GM12891 (cell line): Measurements from ENCODE around the gene ARGLU1.
A peak's percentile ranks its signal among the peaks of the same experiment; 100 is the strongest.

Experiments used
- DNase-seq: peaks from one replicate; pipeline ENCODE4 v3.0.0; 2011; ENCODE audit warnings: low spot score; ENCODE audit not compliant: insufficient read length
- FAIRE-seq: peaks from 2 replicates; lab custom pipeline; 2011; peaks lifted over from hg19 to GRCh38; lab: Jason Lieb, UNC
- PAX5 ChIP-seq: IDR thresholded peaks from 2 replicates; pipeline ENCODE4 v1.6.1; 2011; ENCODE audit warnings: low read length, moderate library complexity, mild to moderate bottlenecking; ENCODE audit not compliant: insufficient read depth, severe bottlenecking
- POLR2A ChIP-seq: IDR thresholded peaks from 2 replicates; pipeline ENCODE4 v1.6.1; 2011; ENCODE audit warnings: low read depth, low read length, control low read depth
- POLR2AphosphoS5 ChIP-seq: IDR thresholded peaks from 2 replicates; pipeline ENCODE4 v1.6.1; 2011; ENCODE audit warnings: low read depth, low read length, control low read depth
- POU2F2 ChIP-seq: IDR thresholded peaks from 2 replicates; pipeline ENCODE4 v1.6.1; 2011; ENCODE audit warnings: low read depth, mild to moderate bottlenecking, control low read depth, low read length, moderate library complexity
- SPI1 ChIP-seq: IDR thresholded peaks from 2 replicates; pipeline ENCODE4 v1.6.1; 2011; ENCODE audit warnings: low read depth, low read length, control low read depth
- TAF1 ChIP-seq: IDR thresholded peaks from 2 replicates; pipeline ENCODE4 v1.6.1; 2011; ENCODE audit warnings: low read depth, low read length, control low read depth

The ARGLU1 gene

DNA sequence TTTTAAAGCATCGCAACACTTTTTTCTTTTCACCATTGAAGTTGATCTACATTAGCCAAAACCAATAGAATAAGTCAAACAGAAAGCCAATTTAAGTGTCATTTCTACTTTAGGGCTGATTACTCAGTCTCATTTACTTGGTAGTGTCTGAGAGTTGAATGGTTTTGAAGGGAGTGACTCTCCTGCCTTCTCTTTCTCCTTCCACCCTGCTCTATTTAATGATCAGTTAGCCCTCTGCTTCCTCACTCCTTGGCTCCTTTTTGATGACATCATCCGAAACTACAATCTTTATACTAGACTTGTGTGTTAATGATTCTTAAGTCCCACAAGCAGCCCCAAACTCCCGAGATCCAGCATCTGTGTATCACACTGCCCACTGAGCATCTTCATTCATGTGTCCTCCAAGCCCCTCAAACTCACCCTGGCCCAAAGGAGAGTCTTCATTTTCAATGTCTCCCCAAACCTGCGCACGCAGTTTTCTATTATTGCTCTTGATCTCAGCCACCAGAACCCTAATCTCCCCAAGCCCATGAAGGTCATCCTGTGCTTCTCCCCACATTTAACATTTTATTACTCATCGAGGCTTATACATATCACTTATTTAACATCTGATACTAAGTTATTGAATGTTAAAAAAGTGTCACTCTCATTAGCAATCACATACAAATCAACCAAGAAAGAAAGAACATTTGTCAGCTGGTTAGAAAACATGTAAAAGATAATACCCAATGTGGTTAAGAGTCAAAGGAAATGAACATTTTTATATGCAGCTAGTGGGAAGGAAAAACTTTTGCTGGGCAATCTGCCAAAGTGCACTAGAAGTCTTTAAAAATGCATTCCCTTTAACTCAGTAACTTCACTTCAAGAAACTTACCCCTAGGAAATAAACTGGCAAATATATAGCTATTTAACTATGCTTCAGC, 32.2 kb upstream of the ARGLU1 start:
- no peak for TF ChIP-seq POLR2AphosphoS5
- TF ChIP-seq POU2F2, result no peak
- no peak for TF ChIP-seq TAF1
- TF ChIP-seq PAX5, result no peak
- no peak for TF ChIP-seq SPI1
- TF ChIP-seq POLR2A, result no peak
- no peak for FAIRE-seq
- DNase-seq, result no peak

DNA sequence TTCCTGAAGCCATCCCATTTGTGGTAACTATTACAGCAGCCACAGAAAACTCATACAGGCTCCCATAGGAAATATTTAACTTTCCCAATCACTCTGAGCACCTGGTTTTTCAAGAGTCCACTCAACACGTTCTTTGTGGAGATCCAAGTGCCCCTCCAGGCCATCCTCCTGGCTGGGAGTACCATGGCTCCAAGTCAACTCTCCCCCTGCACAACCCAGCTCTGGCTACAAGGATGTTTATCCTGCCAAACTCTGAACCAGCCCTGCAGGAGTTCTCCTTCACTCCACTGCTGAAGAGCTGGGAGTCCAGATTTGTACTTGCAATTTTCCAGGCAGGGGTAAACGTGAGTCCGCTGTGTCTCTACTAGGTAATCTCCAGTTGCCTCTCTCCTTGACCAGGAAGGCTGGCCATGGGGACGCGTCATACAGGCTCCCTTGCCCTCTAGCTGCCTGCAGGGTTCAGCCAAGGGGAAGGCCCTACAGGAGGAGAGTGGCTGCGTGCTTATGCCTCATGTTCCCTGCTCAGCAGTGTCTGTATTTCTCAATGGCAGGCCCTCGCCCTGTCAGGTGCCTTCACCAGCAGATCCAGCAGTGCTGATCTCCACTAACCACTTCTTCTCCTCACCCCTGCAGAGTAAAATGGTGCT, 29.9 kb upstream of the ARGLU1 start:
- no peak for TF ChIP-seq SPI1
- no peak for TF ChIP-seq POU2F2
- TF ChIP-seq PAX5, result no peak
- TF ChIP-seq TAF1, result no peak
- TF ChIP-seq POLR2AphosphoS5, result no peak
- no peak for TF ChIP-seq POLR2A
- DNase-seq (no peak), FAIRE-seq (no peak)

DNA sequence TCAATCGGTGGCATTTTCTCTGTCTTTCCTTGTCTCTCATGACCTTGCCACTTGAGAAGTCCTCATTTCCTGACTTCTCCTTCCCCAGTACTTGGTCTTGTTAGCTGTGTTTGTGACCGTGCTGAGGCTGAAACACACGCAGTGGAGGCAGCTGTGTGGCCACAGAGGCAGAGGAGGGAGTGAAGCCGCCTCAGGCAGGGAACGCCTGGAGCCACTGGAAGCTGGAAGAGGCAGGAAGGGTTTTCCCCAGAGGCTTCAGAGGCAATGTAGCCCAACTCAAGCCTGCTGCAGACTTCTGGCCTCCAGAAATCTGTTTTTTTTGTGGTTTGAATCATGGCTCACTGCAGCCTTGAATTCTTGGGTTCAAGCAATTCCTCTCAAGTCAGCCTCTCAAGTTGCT, 29.2 kb upstream of the ARGLU1 start:
- TF ChIP-seq SPI1 (no peak), POU2F2 (no peak), POLR2AphosphoS5 (no peak), PAX5 (no peak), TAF1 (no peak), POLR2A (no peak)
- no peak for FAIRE-seq
- DNase-seq, result no peak

DNA sequence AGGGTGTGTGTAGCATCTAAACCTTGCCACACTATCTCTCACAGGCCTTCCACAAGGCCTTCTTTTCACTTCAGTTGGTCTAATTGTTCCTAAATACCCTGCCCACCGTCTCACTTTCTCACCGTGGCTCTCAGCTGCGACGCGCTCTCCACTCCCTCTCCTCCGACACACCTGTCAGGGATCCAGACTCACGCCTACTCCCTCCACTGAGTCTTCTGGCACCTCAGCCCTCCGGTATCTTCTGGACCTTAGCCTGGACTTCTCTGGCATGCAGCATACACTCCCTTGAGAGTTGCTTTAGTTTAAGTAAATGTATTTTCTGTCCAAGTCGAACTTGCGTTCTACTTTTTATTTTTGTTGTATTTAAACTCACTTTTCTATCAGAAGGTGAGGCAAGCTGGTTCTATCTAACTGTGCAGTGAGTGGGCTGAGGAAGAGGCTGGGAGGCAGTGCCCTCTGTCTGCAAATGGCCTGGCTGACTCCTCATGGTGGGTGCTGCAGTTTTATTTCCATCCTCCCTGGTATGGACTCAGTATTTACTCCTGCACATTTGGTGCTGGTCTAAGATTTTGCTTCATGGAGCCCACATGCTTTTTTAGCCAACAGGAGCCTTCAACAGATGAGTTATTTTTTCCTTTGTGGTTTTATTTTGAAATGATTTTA, 28.5 kb upstream of the ARGLU1 start:
- no peak for TF ChIP-seq POU2F2
- no peak for TF ChIP-seq POLR2A
- no peak for TF ChIP-seq TAF1
- no peak for TF ChIP-seq POLR2AphosphoS5
- TF ChIP-seq PAX5, result no peak
- TF ChIP-seq SPI1, result no peak
- FAIRE-seq (no peak), DNase-seq (no peak)

DNA sequence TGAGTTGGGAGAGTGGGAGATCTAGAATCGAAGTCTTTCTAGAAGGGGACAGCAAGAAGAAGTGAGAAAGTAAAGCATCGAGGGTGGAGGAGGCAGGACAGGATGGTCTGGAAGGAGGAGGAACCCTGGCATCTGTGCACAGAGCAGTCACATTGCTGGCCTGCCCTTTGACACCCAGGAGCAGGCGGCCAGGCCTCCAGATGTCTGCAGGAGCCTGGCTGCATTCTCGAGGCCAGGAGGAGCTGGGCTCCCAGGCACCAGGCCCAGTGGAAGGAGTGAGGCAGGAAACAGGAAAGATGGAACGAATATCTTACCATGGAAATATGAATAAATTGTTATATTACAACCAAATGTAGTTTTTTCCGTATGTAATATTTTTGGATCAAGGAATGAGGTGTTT, 27.7 kb upstream of the ARGLU1 start:
- TF ChIP-seq POLR2A (no peak), TAF1 (no peak), PAX5 (no peak), POLR2AphosphoS5 (no peak), SPI1 (no peak), POU2F2 (no peak)
- no peak for DNase-seq
- no peak for FAIRE-seq

DNA sequence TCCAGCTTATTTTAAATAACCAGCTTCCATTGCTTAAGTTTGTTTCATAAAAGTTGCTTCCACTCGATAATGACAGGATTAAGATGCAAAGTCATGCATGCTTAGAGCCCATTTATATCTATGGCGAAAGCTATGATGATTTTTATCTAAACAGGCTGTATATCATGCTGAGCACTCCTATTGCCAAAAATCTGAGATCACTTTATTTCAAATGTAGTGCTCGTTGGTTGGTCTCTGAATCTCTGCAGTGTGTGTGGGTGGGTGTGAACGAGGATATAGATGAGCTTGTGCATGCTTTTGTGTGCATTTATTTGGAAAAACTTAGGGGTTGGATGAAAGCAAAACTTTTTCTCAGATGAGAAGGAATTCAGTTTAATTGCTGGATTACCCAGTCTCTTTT, 27.0 kb upstream of the ARGLU1 start:
- FAIRE-seq (no peak), DNase-seq (no peak)
- TF ChIP-seq SPI1 (no peak), POU2F2 (no peak), PAX5 (no peak), TAF1 (no peak), POLR2AphosphoS5 (no peak), POLR2A (no peak)

DNA sequence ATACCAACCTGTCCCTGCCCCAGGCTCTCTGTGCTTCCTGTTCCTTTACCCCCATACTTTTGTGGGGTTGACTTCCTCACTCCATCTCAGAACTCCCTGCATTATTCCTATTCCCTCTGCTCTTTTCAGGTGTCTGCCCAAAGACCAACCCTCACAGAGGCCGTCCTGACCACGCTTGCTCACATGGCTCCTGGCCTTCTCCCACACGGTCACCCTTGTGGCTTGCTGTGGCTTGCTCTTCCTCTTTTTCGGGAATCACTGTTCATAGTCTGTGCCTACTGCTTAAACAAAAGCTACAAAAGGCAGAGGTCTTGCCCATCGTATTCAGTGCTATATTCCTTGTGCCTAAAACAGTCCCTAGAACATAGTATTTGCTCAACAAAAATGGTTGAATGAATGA, 25.2 kb upstream of the ARGLU1 start:
- DNase-seq (no peak), FAIRE-seq (no peak)
- TF ChIP-seq SPI1 (peak; percentile 23; the same call in 1 of the 2 replicates), POLR2A (no peak), PAX5 (no peak), TAF1 (no peak), POLR2AphosphoS5 (no peak), POU2F2 (no peak)

DNA sequence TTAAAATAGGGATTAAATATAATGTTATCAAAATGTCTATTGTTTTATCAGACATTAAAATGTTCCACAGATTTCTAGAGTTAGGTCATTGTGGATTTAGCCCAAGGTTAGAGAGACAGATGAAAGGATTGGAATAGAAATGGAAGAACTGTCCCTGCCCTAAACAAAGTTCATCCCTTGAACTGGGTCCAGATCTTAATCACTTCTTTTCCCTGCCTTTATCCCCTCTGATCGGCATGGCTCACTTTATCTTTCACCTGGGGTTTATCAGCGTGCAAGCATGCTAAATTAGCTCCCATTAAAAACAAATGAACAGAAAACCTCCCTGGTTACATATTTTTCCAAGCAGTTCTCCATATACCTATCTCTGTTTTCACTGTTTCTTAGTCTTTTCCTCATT, 23.4 kb upstream of the ARGLU1 start:
- FAIRE-seq, result no peak
- TF ChIP-seq TAF1 (no peak), PAX5 (no peak), POLR2A (no peak), POU2F2 (no peak), POLR2AphosphoS5 (no peak), SPI1 (no peak)

DNA sequence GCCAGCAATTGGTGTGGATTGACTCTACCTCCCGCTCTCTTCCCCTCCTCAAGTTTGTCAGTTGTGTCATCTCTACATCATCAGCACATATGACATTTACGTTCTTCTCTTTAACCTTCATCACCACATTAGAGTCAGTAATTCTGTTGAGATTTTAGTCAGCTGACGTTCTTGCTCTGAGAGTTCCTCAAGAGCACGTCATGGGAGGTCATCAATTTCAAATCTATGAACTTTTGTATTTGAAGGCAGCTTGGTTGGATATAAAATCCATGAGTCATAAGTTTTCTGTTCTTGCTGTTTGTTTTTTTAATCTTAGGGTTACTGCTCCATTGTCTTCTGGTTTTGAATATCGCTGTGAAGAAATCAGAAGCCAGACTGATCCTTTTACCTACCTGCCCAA, 21.8 kb upstream of the ARGLU1 start:
- FAIRE-seq (no peak), DNase-seq (no peak)
- TF ChIP-seq POLR2AphosphoS5 (no peak), PAX5 (no peak), POLR2A (no peak), SPI1 (no peak), TAF1 (no peak), POU2F2 (no peak)

More for the DNA sequence above, 23.4 kb upstream of the ARGLU1 start:
- DNase-seq, result no peak
